Right hindlimb (tissue), 1 donor: ENCODE results near the gene EBNA1BP2.
"Not testable (repeated sequence)": the region's sequence is repeated elsewhere in the genome, so short reads cannot be mapped to it uniquely, and the experiment has no call there.

Source experiments
- DNase-seq: peaks from one replicate; pipeline ENCODE4 v3.0.0-alpha.2; 2018

Gene EBNA1BP2

DNA sequence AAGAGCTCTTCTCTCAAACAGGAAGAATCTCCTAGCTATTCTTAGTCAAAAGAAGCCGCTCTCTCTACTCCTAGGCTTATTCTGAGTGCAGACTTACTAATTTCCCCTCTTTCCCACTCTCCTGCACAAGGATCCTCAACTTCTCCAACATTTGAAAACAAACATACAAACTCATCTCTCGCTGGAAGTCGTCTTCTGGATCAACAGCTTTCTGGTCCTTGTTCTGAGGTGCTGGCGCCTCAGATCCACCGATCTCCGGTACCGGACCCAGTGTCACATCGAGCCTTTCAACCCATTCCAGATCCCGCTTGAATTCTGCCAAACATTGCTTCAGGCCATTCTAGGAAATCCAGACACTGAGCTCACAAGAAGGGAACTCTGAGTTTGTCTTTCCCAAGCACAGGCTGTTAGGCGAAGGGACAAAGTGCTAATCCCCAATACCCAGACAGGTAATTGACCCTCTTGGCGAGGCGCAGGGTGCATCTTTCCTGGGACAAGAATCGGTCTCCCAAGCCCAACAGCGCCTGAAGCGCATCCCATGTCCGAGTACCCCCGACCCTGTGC, 696 bp downstream of the EBNA1BP2 start:
- DNase-seq: peak; percentile 20

DNA sequence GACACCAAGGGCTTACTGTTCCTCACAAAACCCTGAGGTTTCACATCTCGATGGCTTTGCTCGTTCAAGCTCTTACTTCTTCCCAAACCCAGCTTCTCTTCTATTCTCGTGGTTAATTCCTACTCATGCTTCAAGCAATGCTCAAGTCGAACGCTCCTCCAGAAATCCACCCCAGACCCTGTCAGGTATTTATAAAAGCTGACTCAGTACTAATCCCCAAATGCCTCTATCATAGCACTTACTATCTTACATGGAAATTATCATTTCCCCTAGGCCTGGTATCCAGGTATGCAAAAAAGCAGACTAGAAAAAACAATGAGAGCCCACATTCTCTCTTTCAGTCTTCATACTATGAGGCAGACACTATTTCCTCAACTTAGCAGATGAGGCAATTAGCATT, 6.3 kb downstream of the EBNA1BP2 start:
- DNase-seq: no peak

DNA sequence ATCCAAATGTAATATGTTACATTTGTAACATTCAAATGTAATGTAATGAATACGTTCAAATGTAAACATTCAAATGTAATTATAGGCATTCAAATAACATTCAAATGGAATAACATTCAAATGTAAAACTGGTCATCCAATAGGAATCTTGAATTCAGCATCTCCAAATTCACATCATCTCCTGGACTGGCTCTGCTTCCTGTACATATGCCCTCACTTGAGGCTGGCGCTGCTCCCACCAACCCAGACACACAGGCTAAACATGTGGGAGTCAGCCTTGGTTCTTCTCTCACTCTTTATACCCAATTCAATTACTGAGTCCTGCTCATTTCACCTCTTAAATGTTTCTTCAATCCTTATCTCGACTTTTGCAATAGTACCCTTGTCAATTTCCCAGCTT, 6.9 kb downstream of the EBNA1BP2 start:
- DNase-seq: no peak

GRCh38 chr1:43156026-43156425, 16.1 kb downstream of the EBNA1BP2 start:
- DNase-seq: no peak

- no peak for DNase-seq
Measured at GRCh38 chr1:43153443-43153842, 18.6 kb downstream of the EBNA1BP2 start.

DNA sequence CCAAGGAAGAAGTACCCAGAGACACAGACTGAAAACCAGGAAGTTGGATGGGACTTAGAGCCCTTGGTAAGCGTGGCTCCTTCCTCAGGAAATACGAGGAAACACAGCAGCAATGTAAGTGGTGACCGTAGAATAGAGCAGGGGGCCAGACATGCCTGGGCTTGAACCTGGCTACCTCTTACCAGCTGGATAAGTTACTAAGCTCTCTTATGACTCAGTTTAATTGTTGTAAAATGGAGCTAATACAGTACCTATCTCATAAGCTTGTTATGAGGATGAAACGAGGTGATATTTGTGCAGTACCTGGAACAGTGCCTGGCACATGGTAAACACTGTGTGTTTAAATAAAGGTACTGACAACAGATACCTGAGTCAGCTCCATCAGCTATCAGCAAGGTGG, 19.2 kb downstream of the EBNA1BP2 start:
- no peak for DNase-seq

DNA sequence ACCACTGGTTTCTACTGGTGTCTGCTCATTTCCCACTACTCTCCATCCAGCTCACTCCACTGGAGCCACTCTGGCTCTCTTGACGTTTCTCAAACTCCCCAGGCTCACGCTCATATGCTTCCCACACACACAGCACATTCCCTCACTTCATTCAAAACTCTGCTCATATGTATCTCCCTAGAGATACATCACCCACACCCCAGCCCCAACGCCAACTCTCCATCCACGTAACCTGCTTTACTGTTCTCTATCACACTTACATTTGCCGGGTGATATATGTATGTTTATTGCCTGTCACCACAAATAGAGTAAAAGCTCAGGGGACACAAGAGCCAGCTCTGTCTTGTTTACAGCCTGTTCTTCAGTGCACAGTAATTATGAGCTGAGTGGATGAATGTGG, 22.2 kb downstream of the EBNA1BP2 start:
- no peak for DNase-seq

DNA sequence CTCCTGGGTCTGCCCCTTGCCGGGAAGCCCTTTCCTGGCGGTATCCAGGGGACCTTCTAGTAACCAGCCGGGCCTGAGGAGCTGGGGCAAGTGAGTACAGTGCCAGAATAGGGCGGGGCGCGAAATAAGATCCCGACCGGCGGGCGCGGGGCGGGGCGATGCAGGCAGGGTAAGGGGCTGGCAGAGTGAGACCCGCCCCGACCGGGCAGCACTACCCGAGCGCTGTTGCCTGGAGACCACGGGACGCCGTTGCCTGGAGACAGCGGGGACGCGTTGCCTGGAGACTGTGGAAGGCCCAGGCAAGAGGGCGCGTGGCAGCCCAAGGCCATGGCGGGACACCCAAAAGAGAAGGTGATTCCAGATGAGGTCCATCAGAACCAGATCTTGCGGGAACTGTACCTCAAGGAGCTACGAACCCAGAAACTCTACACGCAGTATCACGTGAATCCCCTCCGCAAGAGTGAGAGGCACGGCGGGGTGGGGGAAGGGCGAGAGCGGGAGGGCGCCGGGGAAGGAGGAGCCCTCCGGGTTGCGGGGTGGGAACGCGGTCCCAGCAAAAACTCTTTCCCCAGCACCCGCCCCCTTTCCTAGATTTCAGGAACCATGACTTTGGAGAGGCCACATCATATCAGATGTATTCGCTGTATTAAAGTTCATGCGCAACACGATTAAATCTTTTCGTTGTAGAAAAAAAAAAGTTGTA, 24.3 kb downstream of the EBNA1BP2 start:
- peak; percentile 90 for DNase-seq

DNA sequence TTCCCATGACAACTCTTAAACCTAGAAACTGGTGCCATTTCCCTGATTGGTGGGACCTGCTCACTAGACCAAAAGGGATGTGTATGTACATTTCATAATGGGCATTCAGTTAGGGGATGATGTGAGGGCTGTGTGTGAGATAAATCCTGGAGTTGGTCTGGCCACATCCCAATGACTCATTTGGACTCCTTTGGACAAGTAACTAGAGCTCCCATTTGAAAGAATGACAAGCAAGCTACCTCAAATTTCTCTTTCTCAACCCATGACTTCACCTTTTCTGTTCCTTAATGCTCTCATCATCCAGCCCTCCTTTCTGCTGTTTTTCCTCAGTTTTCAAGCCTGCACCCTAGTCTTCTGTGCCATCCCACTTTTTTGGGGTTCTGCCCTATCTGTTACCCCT, 27.9 kb downstream of the EBNA1BP2 start:
- DNase-seq: no peak

DNA sequence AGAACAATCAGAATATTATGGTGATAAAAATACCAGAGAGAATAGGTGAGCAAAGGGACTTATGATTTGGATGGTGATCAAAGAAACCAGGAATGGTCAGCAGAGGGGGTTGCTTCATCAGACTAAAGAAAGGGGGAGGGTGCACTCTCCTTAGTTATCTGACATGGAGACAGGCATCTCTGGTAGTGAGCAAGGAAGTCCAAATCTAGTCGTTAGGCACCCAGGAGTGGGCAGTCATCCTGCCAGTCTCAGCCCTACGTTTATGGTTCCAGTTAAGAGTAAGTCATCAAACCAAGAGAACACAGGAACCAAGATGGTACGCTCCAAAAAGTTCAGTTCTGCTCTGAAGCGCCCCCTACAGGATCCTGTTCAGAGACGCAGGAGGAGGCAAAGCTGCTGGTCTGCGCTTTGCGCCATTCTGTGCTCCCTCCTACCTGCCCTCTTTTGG, 28.6 kb downstream of the EBNA1BP2 start:
- no peak for DNase-seq

DNA sequence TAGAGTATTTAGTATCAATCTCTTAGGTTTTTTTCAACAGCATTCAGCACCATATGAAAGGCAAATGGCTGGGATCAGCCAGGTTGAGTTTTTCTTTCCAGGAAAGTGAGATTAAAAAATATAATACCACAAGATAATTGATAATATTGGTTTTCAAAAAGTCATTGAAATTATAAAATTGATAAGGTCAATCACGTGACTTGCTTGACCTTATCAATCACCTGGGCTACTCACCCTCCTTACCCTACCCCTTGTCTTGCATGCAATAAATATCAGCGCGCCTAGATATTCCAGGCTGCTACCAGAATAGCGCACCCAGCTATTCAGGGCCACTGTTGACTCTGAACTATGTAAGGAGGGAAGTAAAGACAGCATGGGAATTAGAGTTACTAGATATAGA, 31.5 kb downstream of the EBNA1BP2 start:
- no peak for DNase-seq

GRCh38 chr1:43140010-43140409, 32.1 kb downstream of the EBNA1BP2 start:
- DNase-seq: no peak

DNA sequence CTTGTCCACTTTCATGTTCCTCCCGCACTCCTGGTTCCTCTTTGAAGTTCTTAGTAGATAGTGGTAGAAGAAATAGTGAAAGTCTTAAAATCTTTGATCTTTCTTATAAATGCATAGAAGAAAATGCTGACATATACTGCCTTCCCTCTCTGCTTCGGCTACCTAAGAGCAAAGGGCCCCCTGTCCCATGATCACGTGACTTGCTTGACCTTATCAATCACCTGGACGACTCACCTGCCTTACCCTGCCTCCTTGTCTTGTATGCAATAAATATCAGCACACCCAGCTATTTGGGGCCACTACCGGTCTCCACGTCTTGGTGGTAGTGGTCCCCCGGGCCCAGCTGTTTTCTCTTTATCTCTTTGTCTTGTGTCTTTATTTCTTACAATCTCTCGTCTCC, 32.8 kb downstream of the EBNA1BP2 start:
- DNase-seq: not testable (repeated sequence)

- no peak for DNase-seq
Measured at GRCh38 chr1:43137445-43138052, 34.5 kb downstream of the EBNA1BP2 start.

GRCh38 chr1:43135857-43136781, 36.0 kb downstream of the EBNA1BP2 start:
- DNase-seq: no peak

GRCh38 chr1:43134640-43135039, 37.5 kb downstream of the EBNA1BP2 start:
- no peak for DNase-seq

DNA sequence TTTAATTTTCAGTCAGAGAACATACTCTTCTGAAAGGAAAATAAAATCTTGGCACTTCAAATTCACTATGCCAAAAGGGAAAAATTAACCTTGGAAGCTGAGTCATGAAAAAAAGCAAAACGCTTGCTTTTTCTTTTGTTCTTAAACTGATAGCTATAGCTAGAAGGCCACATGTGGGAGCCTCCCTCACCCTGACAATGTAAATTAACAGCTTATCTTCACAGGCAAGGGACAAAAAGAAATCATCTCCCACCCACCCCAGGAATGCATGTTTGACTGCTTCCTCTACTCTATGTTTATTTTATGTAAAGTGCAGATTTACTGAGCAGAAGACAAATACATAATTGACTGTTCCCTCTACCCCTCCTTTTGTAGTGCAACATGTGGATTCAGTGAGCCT, 38.0 kb downstream of the EBNA1BP2 start:
- no peak for DNase-seq

- DNase-seq: no peak
Measured at GRCh38 chr1:43129426-43129825, 42.7 kb downstream of the EBNA1BP2 start.

GRCh38 chr1:43128816-43129215, 43.3 kb downstream of the EBNA1BP2 start:
- DNase-seq: no peak

DNA sequence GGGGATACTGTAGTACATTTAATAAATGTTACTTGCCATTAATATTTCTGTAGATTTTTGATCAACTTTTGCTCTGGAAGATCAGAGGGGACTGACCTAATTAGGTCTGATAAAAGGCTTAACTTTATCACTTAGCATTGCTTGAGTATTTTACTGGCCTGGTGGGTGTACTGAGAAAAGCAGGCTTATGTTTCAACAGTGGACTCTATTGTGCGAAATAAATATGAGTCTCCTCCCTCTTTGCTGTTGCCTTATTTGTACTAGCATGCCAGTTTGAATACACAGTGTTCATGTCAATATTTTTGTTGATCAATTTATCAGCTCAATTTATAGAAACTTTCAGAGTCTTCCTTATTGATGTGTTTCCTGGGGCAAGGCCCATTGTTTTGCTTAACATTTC, 49.1 kb downstream of the EBNA1BP2 start:
- no peak for DNase-seq

DNA sequence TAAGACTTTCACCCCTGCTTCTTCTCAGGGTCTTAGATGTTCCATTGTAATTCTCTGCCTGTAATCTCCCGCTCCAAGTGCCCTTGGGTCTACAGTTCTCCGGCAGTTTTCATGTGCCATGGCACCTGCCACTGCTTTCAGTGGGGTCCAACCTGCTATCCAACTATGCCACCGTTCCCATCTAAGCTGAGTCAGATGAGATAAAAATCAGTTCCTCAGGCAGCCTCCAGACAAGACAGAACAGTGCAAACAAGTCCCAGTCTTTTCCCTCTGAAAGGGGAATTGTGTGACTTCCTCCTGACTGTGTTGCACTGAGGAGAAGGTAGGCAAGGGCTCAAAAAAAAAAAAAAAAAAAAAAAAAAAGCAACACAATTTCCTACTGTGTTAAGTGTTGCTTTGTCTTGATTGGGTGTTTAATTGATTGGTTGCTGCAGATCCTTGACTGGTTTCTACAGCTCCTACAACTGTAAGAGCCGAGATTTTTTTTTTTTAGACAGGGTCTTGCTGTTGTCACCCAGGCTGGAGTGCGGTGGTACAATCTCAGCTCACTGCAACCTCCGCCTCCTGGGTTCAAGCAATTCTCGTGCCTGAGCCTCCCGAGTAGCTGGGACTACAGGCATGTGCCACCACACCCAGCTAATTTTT, 50.7 kb downstream of the EBNA1BP2 start:
- DNase-seq: no peak

DNA sequence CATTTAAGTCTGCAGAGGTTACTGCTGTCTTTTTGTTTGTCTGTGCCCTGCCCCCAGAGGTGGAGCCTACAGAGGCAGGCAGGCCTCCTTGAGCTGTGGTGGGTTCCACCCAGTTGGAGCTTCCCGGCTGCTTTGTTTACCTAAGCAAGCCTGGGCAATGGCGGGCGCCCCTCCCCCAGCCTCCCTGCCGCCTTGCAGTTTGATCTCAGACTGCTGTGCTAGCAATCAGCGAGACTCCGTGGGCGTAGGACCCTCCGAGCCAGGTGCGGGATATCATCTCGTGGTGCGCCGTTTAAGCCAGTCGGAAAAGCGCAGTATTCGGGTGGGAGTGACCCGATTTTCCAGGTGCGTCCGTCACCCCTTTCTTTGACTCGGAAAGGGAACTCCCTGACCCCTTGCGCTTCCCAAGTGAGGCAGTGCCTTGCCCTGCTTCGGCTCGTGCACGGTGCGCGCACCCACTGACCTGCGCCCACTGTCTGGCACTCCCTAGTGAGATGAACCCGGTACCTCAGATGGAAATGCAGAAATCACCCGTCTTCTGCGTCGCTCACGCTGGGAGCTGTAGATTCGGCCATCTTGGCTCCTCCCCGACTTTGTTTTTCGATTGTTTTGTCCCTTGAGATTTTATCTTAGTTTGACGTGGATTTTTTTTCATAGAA, 52.0 kb downstream of the EBNA1BP2 start:
- DNase-seq: not testable (repeated sequence)
